Measurements from ENCODE around the gene STRA8.
"Not testable (repeated sequence)": the region's sequence is repeated elsewhere in the genome, so short reads cannot be mapped to it uniquely, and the experiment has no call there.

The STRA8 gene

DNA sequence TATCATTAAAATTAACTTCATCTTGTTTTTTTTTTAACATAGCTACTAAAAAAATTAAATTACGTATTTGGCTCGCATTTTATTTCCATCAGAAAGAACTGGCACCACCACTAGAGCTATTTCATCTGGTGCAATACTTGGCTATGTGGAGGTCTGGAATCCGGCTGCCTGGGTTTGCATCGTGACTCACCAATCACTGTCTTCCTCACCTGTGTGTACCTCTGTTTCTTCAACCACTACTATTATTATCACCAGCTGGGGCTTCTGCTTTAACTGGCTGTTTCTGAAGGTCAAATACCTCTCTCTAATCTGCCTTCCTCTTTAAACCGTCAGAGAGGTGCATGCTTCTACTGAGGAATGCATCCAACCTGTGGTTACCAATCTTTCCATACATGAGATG, 28.8 kb upstream of the STRA8 start:
- no peak for DNase-seq (ENCODE audit: low read depth in 2 of 2)

- DNase-seq (ENCODE audit: low read depth in 2 of 2): no peak
These were observed 27.8 kb upstream of the STRA8 start for GRCh38 chr7:135205850-135206249.

DNA sequence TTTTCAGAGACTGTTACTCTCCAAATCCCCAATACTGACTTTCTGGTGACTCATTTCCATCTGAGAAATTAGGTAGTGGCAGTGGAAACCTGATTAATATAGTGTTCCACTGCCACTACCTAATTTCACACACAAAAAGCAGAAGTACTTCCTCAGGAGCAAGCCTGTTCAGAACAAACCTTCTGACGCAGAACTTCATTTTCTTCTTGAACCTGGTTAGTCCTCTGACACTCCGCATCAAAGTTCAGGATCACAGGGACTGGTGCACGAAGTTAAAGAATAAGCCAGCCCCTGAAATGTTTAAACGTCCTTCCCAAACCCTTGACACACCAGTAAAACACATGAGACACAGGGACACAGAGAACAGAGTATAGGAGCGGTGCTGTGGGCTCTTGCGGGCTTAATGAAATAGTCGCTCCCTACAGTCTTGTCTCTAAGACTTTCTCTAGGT, 26.7 kb upstream of the STRA8 start:
- DNase-seq (ENCODE audit: low read depth in 2 of 2): no peak

- DNase-seq (ENCODE audit: low read depth in 2 of 2): no peak
These were observed 26.1 kb upstream of the STRA8 start for GRCh38 chr7:135207406-135208101.

DNA sequence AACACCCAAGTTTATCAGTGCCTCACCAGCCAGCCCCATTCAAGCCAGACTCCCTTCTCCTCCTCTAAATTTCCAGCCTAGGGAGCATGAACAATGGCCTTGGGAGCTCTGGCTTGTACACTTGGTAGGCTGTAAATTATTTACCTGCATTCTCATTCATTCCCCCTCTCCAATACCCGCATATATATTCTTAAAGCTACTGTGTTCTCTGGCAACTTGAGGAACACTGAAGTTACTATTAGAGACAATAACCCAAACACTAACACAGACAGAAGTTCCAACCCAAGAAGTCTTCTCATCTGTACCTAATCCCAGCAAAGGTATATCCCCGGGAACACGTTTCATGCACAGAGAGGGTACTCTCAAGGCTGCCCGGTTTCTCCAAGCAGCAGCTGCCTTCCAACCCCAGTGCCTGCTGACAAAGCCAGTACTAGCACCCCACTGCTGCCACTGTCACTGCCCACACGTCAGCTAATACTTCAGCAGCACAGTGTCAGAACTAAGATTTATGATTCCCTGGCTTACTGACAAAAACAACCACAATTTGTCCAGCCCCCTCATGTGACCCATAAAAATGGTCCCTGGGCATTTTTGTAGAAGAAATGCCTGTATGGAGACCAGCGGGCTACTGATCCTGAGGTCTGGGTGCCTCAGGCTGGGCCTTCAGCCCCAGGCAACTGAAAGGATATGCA, 25.4 kb upstream of the STRA8 start:
- DNase-seq (ENCODE audit: low read depth in 2 of 2): no peak

- DNase-seq (ENCODE audit: low read depth in 2 of 2): no peak
These were observed 24.3 kb upstream of the STRA8 start for GRCh38 chr7:135209225-135209834.

GRCh38 chr7:135210888-135211178, 22.8 kb upstream of the STRA8 start:
- DNase-seq (ENCODE audit: low read depth in 2 of 2): no peak

- peak; percentile 96 to 98 for DNase-seq (ENCODE audit: low read depth in 2 of 2)
These were observed 22.3 kb upstream of the STRA8 start, which contains the start of gene WDR91 for GRCh38 chr7:135211179-135211945. Gene WDR91, minus strand, starts transcription at chr7:135211526. Its CDS starts 24 bp downstream, at chr7:135211502.

- DNase-seq (ENCODE audit: low read depth in 2 of 2): not testable (repeated sequence)
These were observed 21.5 kb upstream of the STRA8 start for GRCh38 chr7:135211946-135212685.

GRCh38 chr7:135213831-135214230, 19.8 kb upstream of the STRA8 start:
- no peak for DNase-seq (ENCODE audit: low read depth in 2 of 2)

GRCh38 chr7:135215180-135215579, 18.5 kb upstream of the STRA8 start:
- DNase-seq (ENCODE audit: low read depth in 2 of 2): no peak

DNA sequence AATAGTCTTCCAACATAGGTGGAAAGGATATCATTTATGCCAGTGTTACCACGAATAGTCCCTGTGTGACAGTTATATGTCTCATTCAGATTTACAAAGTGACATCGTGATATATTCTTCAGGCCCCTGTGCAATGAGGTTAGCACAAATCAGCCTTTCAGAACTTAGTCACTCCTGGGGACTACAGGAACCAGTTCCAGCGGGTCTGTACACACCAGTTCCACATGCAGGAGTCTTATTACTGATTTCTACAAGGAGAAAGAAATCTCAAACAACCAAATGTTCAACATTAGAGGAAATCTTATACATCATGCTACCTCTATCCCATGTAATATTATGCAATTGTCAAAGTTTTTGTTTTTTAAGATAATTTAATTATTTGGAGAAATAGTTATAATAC, 17.9 kb upstream of the STRA8 start:
- DNase-seq (ENCODE audit: low read depth in 2 of 2): no peak

DNA sequence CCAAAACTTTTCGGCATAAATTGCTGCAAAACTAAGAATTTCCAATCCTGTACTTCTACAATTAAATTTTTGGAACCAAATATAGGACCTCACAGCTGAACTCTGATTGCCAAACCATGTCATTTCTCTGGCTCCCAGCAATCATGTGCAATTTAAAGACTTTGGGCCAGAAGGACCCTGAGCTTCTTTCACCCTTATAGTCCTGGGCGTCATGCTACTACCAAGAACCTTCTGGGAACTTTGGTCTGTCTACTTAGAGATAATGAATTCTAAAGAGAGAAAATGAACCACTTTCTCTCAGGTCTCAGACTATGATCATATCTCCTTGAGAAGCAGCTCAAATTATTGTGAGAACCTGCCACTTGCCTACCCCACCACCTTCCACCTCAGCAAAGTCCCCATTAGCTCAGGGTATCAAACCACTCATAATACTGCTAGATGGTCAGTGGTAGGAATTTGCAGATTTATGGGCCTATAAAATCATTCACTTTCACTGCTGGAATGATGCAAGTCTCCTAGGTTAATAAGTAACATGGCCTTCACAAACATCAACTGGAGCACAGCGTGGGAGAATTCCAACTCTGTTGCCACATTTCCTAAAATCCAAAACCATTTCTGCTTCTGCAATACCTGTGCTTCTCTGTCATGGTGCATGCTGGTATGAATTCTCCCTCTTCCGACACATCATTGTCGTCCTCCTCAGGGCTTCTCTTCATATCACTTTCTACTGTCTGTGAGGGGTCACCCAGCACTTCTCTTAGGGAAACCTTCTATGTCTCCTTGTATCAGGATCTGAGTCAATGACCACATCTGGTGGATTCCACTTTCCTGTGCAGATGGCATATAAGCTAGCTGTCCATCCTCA, 15.8 kb upstream of the STRA8 start:
- DNase-seq (ENCODE audit: low read depth in 2 of 2): no peak

DNA sequence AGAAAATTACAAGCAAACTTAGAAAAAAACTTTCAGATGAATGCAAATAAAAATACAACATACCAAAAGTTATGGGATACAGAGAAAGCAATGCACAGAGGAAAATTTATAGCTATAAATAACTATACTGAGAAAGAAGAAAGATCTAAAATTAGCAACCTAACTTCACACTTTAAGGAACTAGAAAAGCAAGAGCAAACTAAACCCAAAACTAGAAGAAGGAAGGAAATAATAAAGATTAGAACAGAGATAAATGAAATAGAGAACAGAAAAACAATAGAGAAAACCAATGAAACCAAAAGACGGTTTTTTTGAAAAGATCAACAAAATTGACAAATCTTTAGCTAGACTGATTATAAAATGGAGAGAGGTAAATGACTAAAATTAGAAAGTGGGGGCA, 9.6 kb upstream of the STRA8 start:
- DNase-seq (ENCODE audit: low read depth in 2 of 2): no peak

- no peak for DNase-seq (ENCODE audit: low read depth in 2 of 2)
These were observed 2.0 kb upstream of the STRA8 start for GRCh38 chr7:135231686-135232085.

DNA sequence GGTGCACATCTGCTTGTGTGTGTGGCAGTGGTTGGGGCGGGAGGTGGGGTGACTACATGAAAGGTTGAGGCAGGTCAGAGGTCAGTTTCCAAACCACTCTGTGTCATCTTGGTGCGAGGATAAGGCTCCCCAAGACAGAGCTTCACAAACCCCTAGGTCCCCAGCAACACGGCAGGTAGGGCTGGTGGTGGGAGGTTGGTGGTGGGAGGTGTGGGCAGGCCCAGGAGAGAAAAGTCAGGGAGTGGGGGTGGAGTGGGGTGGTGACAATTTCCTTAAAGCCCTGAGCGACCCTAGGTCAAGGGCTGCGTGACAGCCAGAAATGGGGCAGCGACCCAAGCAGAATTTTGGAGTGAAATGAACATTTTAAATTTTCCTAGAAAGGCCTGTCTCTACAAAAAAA, 1.6 kb upstream of the STRA8 start:
- DNase-seq (ENCODE audit: low read depth in 2 of 2): no peak

DNA sequence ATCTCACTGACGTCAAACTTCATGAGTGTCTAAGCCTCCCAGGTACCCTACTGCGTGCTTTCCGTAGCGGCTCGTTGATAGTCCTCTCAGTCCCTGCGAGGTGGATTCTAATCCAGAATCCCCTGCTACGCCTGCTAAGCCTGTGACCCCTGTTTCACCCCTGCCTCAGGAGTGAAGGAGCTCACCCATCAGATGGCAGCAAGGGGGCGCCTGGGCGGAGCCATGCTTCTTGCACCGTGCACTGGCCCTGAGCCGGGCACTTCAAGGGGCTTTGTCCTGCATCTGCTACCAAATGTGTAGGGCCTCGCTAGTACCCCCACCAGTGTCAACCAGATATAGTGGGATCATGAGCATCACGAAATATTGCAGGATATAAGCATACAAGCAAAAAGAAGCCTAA, 918 bp upstream of the STRA8 start:
- DNase-seq (ENCODE audit: low read depth in 2 of 2): no peak

DNA sequence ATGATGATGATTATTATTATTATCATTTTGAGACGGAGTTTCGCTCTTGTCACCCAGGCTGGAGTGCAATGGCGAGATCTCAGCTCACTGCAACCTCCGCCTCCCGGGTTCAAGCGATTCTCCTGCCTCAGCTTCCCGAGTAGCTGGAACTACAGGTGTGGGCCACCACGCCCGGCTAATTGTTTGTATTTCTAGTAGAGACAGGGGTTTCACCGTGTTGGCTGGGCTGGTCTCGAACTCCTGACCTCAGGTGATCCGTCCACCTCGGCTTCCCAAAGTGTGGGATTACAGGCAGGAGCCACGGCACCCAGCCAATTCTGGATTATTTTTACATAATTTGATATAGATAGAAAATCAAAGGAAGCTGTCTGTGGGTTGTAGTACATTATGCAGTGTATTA, 457 bp downstream of the STRA8 start:
- DNase-seq (ENCODE audit: low read depth in 2 of 2): not testable (repeated sequence)

DNA sequence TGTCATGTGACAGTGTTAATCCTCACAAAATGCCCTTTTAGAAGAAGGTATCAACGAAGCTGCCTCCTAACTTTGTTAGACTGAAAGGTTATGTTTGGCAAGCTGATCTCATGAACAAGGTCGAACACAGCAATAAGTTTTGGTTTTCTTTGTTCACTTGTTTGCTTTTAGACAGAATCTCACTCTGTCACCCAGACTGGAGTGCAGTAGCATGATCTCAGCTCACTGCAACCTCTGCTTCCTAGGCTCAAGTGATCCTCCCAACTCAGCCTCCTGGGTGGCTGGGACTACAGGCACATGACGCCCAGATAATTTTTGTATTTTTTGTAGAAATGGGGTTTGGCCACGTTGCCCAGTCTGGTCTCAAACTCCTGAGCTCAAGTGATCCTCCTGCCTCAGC, 1.1 kb downstream of the STRA8 start:
- DNase-seq (ENCODE audit: low read depth in 2 of 2): no peak

GRCh38 chr7:135235841-135236240, 2.2 kb downstream of the STRA8 start:
- no peak for DNase-seq (ENCODE audit: low read depth in 2 of 2)

GRCh38 chr7:135236727-135237126, 3.1 kb downstream of the STRA8 start:
- no peak for DNase-seq (ENCODE audit: low read depth in 2 of 2)
